HG03025 (cell line): ENCODE data around the gene CPOX.

Experiments
- ATAC-seq: cut with Tn5 transposase; IDR thresholded peaks from one replicate; pipeline ENCODE4 v1.9.1; 2021; ENCODE audit warnings: mild to moderate bottlenecking, moderate library complexity; ENCODE audit not compliant: unreplicated experiment, low FRiP score

Gene CPOX

GRCh38 chr3:98596541-98597500, 3.4 kb upstream of the CPOX start:
- no peak for ATAC-seq

GRCh38 chr3:98596087-98596486, 2.7 kb upstream of the CPOX start:
- no peak for ATAC-seq

- no peak for ATAC-seq
Measured at GRCh38 chr3:98594628-98595324, 1.4 kb upstream of the CPOX start.

GRCh38 chr3:98592345-98592935, 971 bp downstream of the CPOX start:
- ATAC-seq = no peak

- no peak for ATAC-seq
Measured at GRCh38 chr3:98589331-98590036, 3.9 kb downstream of the CPOX start.

- no peak for ATAC-seq
Measured at GRCh38 chr3:98588065-98588464, 5.3 kb downstream of the CPOX start.

GRCh38 chr3:98587654-98588053, 5.8 kb downstream of the CPOX start:
- ATAC-seq = no peak

GRCh38 chr3:98584547-98584946, 8.9 kb downstream of the CPOX start:
- ATAC-seq = no peak

- no peak for ATAC-seq
Measured at GRCh38 chr3:98583766-98584165, 9.6 kb downstream of the CPOX start.

- ATAC-seq = no peak
Measured at GRCh38 chr3:98582042-98582441, 11.4 kb downstream of the CPOX start.

GRCh38 chr3:98581474-98581873, 11.9 kb downstream of the CPOX start:
- no peak for ATAC-seq

GRCh38 chr3:98580401-98581386, 12.7 kb downstream of the CPOX start:
- no peak for ATAC-seq

- no peak for ATAC-seq
Measured at GRCh38 chr3:98577178-98577895, 16.1 kb downstream of the CPOX start.

- no peak for ATAC-seq
Measured at GRCh38 chr3:98574132-98574531, 19.3 kb downstream of the CPOX start.

GRCh38 chr3:98573181-98573728, 20.2 kb downstream of the CPOX start:
- ATAC-seq = no peak

GRCh38 chr3:98568402-98568801, 25.0 kb downstream of the CPOX start:
- no peak for ATAC-seq

GRCh38 chr3:98567666-98568270, 25.6 kb downstream of the CPOX start:
- no peak for ATAC-seq

- no peak for ATAC-seq
Measured at GRCh38 chr3:98565843-98566242, 27.6 kb downstream of the CPOX start.
